HG03460 (cell line): ENCODE data around the gene ACTN2.
A peak's percentile ranks its signal among the peaks of the same experiment; 100 is the strongest.

Experiments
- ATAC-seq: cut with Tn5 transposase; IDR thresholded peaks from one replicate; pipeline ENCODE4 v1.9.1; 2021; ENCODE audit not compliant: unreplicated experiment

The ACTN2 gene

DNA sequence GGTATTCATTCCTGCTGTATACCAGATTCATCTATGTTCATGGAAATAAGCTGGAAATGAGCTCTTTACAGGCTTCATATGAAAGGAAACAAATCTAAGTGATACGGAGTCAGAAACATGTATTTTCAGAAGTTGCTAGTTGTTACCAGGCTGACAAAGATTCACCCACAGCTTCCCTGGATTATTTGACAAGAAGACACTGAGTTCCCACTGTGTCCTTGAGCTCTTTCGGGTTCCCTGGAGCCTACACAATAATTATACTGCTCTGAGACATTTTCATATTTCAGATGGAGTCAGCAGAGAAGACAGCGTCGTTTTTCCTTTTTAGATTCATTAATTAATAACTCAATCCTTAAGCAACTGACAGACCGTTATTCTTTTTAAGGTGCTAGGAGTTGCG, 79.5 kb downstream of the ACTN2 start:
- no peak for ATAC-seq

DNA sequence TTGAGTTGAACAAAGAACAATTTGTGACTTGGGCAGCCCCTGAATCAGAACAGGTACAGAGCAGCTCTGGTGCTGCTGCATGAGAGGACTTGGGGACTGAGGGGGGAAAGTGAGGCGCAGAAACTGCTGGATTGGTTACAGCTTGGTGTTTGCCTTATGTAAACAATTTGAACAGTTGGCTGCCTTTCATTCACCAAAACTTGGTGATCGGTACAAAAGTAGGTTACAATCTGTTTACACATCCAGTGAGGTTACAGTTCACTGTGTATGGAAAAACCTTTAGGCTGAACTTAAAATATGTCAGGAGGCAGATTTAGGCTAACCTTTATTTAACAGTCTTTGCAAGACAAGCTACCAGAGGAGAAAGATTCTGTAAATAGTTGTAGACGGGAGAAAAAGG, 80.2 kb downstream of the ACTN2 start:
- no peak for ATAC-seq

DNA sequence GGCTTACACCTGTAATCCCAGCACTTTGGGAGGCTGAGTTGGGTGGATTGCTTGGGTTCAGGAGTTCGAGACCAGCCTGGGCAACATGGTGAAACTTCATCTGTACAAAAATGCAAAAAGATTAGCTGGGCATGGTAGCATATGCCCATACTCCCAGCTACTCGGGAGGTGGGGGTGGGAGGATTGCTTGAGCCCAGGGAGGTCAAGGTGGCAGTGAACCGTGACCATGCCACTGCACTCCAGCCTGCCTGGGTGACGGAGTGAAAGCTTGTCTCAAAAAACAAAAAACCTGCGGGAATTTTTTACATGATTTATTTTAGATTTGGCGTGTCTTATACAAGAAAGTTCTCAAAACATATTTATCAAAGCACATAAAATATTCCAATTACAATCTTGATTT, 81.0 kb downstream of the ACTN2 start:
- no peak for ATAC-seq

DNA sequence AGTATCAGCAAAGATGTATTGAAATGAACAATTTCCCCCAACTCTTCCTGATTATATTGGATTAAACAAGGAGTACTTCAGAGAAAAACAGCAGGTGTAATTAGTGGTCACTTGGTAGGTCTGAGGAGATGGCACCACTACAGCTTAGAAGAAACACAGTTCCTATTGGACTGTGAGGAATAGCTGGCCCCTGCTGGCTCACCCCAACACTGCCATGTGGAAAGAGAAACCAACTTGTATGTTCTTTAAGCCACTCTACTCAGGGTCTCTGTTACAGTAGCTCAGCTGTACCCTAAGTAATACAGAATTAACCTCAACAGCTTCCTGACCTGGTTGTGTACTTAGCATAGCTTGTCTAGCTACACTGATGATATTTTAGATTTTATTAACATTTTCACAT, 82.3 kb downstream of the ACTN2 start:
- ATAC-seq: no peak

DNA sequence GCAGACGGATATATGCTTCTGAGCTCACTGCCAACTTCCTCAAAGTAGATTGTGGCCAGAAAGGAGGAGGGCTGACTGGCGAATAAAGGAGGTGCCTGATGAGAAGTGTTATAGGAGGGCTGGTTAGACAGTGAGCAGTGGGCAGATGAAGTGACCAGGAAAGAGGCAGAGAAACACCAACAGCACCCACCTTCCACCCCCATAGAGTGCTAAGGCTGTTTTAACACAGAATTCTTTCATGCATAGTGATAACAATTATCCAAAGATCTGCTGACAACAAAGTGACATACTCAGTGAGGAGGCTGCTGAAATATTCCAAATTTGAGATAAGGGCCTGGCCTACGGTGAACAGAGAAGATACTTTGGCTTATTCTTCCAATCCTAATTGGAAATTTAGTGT, 87.6 kb downstream of the ACTN2 start:
- no peak for ATAC-seq

DNA sequence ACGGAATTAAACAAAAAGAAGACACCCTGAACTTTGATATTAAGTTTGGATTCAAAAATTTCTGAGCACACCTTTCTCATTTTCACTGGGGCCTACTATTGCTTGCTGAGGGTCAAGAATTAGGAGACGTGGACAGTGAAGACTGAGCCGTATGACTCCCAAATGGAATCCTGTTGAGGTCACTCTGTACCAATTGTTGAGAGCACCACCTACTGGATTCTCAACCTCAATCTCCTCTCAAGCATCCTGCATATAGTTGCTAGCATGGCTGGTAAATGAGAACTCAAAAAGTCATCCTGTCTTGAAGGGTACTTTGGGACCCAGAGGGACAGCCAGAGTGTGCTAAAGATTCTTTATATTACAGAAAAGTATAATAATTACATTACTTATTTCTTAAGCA, 88.6 kb downstream of the ACTN2 start:
- no peak for ATAC-seq

DNA sequence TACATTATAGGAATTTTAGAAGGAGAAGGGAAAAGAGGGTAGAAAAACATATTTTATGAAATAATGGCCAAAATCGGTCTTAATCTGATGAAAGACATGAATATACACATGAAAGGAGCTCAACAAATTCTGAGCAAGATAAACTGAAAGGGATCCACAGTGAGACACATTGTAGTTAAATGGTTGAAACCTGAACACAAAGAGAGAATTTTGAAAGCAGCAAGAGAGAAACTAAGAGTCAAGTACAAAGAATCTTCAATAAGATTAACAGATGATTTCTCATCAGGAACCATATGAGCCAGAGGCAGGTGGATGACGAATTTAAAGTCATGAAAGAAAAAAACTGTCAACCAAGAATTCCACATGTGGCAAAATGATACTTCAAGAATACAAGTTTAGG, 93.0 kb downstream of the ACTN2 start:
- no peak for ATAC-seq

DNA sequence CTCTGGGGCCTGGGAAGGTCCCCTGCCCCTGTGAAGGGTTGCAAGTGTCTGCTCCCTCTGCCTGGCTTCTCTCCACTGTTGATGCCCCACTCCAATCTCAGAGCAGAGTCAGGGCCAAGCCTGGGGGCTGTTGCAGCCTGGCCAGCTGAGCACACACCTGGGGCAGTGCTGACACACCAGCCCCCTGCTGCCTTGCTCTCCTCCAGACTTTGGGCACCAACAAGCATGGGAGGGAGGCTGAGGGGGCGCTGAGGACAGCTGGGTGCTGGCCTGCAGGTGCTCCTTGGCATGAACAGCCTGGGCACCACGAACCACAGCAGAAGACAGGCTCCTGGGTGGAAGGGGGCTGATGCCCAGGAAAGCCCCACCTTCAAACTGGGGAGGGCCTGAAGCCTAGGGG, 99.2 kb downstream of the ACTN2 start:
- ATAC-seq: no peak

DNA sequence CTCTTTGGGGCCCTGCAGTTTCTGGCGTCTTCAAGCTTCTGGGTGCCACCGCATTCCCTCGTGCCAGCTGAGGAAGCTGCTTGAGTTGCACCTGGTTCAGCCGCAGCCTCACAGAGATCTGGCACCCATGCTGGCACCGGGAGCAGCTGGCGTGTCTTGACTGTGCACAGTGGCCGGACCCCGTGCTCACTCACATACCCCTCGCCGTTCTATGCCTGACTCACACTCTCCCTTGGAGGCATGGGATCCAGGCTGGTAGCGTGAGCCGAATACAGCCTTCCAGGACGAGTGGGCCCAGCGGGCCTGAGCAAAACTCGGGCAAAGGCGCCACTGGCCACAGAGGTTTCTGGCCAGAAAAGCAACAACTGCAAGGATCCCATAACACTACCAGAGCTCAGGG, 100.2 kb downstream of the ACTN2 start:
- no peak for ATAC-seq

DNA sequence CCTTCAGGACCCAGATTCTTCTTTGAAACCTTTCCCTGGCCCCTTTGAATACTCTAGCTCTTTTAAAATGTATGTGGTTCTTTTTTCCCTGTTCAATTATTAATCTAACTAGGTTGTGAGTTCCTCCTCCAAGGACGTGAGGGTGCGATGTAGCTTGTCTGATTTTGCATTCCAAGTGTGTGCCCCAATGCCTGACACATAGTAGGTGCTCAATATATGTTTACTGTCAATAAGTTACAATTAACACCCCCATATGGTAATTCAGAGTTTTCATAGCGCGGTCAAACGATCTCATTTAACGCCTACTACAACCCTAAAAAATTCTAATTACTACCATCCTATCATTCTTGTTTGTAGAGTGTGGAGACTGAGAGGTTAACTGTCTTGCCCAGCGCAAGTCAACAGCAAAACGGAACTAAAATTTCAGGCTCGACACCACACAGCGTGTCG, 108.3 kb downstream of the ACTN2 start:
- no peak for ATAC-seq

DNA sequence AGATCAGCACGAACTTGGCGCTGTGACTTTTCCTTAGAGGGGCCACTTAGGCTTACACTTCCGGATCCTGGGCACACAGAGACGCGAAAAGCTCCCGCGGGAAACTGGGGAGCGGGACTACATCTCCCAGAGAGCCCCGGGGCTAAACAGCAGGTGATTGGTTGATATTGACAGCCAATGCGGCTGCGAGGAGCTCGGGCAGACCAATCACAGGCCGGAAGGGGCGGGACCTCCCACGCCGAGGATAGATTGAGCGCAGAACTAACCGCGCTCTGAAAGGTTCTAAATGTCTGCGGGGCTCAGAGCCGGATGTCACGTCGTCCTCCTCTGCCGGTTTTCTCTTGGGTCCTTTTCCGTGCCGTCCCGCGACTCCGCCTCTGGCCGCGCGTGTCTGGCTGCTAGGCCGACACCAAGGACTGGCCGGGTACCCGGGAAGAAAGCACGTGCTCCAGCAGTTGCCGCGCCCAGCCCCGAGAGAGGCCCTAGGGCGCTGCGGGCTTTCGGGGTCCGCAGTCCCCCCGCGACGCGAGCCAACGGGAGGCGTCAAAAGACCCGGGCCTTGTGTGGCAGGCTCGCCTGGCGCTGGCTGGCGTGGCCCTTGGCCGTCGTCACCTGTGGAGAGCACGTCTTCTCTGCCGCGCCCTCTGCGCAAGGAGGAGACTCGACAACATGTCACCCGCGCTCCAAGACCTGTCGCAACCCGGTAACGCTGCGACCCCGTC, 108.9 kb downstream of the ACTN2 start, which contains the start of gene MTR:
Gene MTR, plus strand, starts transcription at position 258 of the 722 bp plus-strand sequence. Its CDS starts 412 bp downstream, at position 670.
- peak; percentile 98 for ATAC-seq

DNA sequence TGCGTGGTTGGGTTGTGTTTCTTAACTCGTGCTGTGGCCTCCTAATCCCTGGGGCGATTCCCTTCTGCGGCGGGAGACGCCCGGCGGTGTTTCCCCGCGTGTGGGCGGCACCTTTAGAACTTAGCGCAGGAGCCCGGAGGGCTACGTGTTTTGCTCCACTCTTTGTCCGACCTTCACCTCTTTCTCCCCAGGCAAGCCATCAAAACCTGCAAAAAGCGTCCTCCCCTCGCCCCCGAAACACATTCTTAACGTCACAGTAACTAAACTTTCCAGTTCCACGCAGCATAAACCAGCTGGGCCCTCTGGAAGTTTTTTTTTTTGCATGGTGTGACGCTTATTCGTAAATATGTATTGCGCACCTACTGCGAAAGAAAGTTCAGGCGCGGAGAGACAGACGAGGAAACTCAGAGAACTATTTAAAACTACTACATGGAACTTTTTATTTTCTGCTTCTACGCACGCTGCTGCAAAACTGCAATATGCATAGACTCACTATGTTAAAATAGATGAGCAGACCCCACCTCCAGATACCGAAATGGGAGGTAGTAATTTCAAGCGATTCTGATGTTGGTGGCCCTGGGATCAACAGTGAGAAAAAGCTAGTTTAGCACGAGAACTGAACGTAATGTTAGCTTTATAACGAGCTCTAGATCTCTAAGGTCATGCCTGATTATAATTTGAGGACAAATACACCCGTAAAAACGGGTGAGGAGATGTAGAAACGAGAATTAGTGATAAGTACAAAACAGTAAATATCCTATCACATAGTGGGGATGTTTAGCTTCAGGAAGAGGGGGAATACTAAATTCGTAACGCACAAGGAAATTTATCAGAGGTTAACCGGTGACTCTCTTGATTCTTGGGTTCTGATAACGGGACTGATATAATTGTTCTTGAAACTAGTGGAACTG, 109.7 kb downstream of the ACTN2 start:
- ATAC-seq: peak; percentile 36

DNA sequence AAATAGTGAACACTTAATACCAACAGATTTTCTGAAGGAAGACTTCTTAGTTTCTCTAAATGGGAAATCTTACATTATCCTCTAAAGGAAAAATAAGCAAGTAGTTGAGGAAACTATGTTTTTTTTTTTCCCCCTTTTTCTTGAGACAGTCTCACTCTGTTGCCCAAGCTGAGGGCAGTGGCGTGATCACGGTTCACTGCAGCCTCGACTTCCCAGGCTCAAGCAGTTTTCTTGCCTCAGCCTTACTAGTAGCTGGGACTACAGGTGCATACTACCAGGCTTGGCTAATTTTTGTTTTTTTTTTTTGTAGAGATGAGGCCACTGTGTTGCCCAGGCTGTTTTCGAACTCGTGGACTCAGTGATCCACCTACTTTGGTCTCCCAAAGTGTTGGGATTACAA, 112.7 kb downstream of the ACTN2 start:
- no peak for ATAC-seq

DNA sequence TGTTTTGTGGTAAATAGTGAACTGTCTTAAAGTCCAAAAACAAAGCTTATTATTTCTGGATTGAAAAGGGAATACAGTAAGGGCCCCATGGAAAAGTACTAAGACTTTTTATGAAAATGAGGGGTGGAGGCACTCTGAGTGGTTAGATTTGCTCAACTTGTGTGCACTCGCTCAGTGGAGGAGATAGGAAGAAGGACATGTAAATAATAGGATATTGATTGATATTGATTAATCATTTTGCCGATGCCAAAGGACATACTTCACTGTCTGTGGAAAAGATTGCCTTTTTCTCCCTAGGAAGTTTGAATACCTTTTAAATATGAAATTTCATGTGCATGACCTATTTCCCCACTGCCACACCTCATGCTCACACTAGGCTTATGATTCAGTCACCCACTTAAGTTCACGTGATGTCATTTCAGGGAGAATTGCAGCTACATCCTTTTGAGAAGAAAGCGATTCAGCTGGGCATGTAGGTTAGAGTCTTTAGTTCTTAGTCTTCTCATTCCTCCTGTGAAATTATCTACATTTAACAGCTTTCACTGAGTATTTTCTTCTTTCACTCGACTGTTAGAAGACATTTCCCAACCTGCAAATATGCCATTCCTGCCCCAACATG, 113.8 kb downstream of the ACTN2 start:
- ATAC-seq: no peak

DNA sequence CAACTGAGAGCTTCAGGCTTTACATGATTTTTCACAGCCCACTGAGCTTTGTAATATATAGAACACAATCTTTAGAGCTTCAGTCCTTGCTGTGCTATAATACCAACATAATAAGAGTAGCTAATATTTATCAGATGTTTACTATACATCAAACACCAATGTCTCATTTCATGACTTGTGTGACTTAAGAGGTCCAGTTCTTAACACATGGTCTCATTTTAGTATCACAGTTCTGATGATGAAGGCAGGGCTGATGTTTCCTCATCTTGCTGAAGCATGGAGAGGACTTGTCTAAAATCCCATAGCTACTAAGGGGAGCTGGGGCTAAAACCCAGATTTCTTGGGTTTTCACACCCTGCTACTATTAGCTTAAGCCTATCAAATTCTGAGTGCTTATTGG, 114.3 kb downstream of the ACTN2 start:
- ATAC-seq: no peak

DNA sequence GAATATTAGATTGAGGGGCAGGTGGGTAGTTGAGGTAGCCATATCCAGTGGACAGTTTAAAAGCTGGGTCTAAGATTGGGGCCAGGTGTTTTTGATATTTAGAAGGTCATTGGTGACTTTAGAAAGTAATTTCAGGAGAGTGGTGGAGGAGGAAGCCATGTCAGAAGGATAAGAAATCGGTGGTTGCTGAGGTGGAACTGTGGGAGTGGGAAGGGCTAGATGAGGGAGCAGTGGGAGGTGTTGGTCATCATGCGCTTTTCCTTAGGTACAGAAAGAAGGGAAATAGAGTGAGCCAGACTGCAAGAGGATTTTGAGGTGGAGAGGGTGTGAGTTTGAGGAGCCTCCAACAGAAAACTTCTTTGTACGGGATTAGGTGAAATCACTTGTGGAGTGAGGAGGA, 116.0 kb downstream of the ACTN2 start:
- no peak for ATAC-seq

DNA sequence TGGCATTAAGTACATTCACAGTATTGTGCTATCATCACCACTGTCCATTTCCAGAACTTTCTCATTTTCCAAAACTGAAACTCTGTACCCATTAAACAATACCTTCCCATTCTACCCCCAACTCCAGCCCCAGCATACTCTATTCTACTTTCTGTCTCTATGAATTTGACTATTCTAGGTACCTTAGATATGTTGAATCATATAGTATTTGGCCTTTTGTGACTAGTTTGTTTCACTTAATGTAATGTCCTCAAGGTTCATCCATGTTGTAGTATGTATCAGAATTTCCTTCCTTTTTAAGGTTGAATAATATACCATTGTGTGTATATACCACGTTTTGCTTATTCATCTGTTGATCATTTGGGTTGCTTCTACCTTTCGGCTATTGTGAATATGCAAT, 120.3 kb downstream of the ACTN2 start:
- ATAC-seq: no peak

DNA sequence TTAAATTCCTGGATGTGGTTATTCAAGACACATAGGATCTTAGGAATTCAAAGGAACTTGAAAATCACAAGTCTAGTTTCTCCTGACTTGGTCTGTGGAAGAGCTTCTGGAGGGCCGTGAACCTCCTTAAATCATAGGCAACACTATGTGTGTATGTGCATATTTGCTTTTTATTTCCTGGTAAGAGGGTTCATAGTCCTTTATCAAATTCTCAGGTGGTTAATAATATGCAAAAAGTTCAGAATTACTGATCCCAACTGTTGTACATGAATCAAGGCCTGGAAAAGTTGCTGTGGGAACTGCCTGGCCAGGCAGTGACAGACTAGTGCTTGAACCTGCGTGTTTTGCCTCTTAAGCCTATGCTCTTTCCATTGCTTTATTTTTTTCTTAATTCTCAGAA, 121.7 kb downstream of the ACTN2 start:
- ATAC-seq: no peak

DNA sequence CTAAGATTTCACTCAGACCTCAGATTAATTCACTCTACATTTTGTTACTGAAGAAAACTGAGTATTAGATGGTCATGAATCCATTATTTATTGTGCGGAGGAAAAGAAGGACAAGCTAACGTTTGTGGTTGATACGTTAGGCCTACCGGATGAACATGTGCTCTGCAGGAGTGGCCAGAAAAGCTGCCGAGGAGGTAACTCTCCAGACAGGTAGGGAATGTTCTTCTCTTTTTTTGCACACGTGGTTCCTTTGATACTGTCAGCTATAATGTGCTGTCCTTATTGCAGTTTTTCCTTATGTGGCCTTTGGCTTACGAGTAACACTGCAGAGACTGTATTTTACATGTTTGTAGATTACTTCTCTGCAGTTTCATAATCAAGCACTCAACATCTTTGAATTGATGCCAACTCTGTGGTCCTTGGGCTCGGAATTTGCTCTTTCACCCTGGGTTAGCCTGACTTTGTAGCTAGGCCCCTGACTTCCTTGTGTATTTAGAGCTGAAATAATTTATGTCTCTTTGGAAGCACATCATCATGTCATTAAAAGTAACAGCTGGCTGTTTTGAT, 122.3 kb downstream of the ACTN2 start:
- ATAC-seq: no peak

DNA sequence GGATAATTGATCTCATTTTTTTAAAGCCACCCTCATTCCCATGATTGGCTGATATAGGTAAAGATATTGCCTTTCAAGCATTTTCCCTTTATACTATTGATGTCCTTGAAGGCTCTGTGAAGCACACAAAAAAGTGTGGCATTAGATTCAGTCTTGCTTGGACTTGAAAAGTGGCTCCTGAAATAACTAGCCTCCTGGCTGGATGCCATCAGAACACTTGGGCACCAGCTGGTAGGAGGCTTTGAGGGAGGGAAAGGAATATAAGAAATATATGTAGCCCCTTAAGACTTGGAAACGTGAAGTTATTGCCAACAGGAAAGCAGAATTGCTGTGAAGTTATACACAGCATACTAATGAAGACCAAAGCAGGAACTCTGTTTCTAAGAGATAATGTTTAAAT, 122.8 kb downstream of the ACTN2 start:
- ATAC-seq: no peak

DNA sequence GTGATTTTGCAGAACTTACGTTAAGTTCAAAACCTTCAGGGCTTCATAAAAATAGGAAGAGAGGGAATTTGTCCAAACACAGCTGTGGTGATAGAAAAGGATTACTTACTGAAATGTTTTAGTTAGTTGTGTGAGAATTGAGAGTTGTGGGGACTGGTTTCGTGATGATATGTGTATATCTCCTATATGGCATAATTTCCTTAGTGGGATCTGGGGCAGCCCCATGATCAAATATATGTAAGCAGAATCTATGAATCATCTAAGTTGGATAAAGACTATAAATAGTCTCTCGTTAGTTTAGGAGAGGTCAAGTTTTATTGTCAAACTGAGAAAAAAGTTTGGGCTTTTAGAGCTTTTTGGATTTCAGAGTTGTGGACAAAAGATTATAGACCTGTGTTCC, 123.7 kb downstream of the ACTN2 start:
- ATAC-seq: no peak
